ENCODE data around the gene SUPT3H. TPM values are rescaled to one million over a fixed set of nuclear protein-coding genes. Genes with fewer than 3 reads are reported as not detected.

The SUPT3H gene
- total RNA-seq, 1 donor from 2014 or later: 16.0 TPM

DNA sequence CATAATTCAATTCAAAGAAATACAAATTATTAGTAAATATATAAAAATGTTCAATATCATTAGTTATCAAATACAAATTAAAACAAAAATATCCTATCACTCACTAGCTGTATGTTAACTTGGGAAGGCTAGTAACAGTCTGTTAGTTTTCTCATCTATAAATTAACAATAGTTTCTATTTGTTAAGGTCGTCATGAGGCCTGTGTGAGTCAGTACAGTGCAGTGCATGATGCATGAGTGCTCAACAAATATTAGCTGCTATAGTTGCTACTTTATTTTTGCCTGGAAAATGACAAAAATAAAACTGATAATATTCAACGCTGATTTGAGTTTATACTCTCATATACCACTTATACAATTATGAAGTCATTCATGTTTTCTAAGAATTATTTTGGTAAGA is 451.2 kb downstream of the SUPT3H start:
- Mint-ChIP-seq H3K4me3 (ENCODE audit: unreplicated experiment) (no peak overlapping the region), H3K27ac (ENCODE audit: unreplicated experiment) (no peak overlapping the region), H3K9me3 (ENCODE audit: unreplicated experiment) (no peaks in the 10 kb centered on the region), H3K27me3 (ENCODE audit: unreplicated experiment) (no peaks in the 10 kb centered on the region), H3K36me3 (ENCODE audit: unreplicated experiment) (no peaks in the 10 kb centered on the region), H3K4me1 (ENCODE audit: low read depth, unreplicated experiment) (peaks cover 3% of the 10 kb centered on the region)
- no peak for DNase-seq
- TF ChIP-seq, protein P1, sequence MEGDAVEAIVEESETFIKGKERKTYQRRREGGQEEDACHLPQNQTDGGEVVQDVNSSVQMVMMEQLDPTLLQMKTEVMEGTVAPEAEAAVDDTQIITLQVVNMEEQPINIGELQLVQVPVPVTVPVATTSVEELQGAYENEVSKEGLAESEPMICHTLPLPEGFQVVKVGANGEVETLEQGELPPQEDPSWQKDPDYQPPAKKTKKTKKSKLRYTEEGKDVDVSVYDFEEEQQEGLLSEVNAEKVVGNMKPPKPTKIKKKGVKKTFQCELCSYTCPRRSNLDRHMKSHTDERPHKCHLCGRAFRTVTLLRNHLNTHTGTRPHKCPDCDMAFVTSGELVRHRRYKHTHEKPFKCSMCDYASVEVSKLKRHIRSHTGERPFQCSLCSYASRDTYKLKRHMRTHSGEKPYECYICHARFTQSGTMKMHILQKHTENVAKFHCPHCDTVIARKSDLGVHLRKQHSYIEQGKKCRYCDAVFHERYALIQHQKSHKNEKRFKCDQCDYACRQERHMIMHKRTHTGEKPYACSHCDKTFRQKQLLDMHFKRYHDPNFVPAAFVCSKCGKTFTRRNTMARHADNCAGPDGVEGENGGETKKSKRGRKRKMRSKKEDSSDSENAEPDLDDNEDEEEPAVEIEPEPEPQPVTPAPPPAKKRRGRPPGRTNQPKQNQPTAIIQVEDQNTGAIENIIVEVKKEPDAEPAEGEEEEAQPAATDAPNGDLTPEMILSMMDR (IDR thresholded peaks at IDR 0.05; ENCODE audit: partially characterized antibody, unreplicated experiment): no peak

DNA sequence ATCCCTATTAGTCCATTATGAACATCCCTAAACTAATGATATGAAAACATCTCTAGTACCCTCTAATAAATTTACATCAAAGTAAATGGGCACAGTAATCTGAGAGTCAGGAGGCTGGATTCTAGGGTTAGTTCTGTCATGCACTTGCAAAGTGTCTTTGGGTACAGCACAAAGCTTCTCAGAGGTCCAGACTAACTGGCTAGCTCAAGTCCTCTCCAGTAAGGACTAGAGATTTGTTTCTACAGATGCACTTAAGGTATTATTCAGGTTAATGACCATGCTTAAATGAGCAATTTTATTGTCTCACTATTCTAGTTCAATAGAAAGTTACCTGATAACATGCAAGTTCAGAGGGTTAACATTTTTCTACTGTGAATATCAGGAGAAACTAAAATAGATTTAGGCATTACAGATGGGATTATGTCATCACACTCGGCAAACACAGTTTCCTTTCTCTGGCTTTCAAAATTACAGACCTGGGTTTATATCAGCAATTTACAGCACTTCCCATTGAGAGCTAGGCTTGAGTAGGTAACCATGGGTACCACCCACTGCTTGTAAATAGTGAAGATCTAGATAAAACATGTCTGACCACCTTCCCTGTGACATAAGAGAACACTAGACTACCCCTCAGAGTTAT is 452.5 kb downstream of the SUPT3H start:
- Mint-ChIP-seq H3K4me1 (ENCODE audit: low read depth, unreplicated experiment) (peaks cover 4% of the 10 kb centered on the region), H3K36me3 (ENCODE audit: unreplicated experiment) (no peaks in the 10 kb centered on the region), H3K27me3 (ENCODE audit: unreplicated experiment) (no peaks in the 10 kb centered on the region), H3K4me3 (ENCODE audit: unreplicated experiment) (no peak overlapping the region), H3K27ac (ENCODE audit: unreplicated experiment) (no peak overlapping the region), H3K9me3 (ENCODE audit: unreplicated experiment) (no peaks in the 10 kb centered on the region)
- TF ChIP-seq, protein P1 (IDR thresholded peaks at IDR 0.05; ENCODE audit: partially characterized antibody, unreplicated experiment): no peak
- no peak for DNase-seq

DNA sequence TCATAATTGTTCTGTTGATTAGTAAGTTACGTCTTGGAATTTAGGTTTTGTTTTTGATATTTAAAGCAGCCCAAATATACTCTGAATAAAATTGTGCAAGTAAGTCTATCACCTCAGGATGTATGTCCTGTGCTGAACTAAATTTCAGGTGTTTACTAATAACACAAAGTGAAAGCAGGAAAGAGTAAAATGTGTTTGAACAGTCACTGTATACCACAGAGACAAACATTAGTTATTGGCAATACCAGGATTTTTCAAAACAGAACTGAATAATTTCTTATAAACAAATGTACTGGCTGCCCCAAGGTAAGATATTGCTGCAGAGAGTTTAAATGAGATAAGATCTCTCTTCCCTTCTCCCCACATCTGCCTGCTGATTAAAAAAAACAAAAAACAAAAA is 454.3 kb downstream of the SUPT3H start:
- Mint-ChIP-seq H3K4me1 (ENCODE audit: low read depth, unreplicated experiment) (peaks cover 4% of the 10 kb centered on the region), H3K36me3 (ENCODE audit: unreplicated experiment) (no peaks in the 10 kb centered on the region), H3K27ac (ENCODE audit: unreplicated experiment) (no peak overlapping the region), H3K9me3 (ENCODE audit: unreplicated experiment) (no peaks in the 10 kb centered on the region), H3K4me3 (ENCODE audit: unreplicated experiment) (no peak overlapping the region), H3K27me3 (ENCODE audit: unreplicated experiment) (no peaks in the 10 kb centered on the region)
- DNase-seq: no peak
- TF ChIP-seq, protein P1 (IDR thresholded peaks at IDR 0.05; ENCODE audit: partially characterized antibody, unreplicated experiment): no peak

DNA sequence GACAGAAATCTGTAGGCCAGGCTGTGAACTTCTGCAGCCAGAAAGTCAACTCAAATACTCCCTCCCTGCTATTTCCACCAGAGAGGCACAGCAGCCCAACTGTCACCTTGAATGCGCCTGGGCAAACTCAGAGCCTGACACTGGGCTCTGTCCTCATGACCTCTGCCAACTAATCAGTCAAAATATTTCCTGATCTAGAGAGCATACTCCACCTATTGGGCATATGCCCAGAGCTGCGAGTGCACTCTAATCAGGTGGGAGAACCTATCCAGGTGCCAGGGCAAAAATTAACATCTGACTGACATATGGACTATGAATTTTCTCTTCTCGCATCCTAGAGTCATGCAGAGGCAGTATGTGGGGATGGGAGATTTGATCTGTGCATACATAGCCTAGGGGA is 455.9 kb downstream of the SUPT3H start:
- TF ChIP-seq, protein P1 (IDR thresholded peaks at IDR 0.05; ENCODE audit: partially characterized antibody, unreplicated experiment): no peak
- H3K27ac Mint-ChIP-seq (ENCODE audit: unreplicated experiment): no peak overlapping the region
- no peak overlapping the region for H3K4me3 Mint-ChIP-seq (ENCODE audit: unreplicated experiment)
- H3K36me3 Mint-ChIP-seq (ENCODE audit: unreplicated experiment): no peaks in the 10 kb centered on the region
- DNase-seq: no peak
- peaks cover 4% of the 10 kb centered on the region for H3K4me1 Mint-ChIP-seq (ENCODE audit: low read depth, unreplicated experiment)
- H3K27me3 Mint-ChIP-seq (ENCODE audit: unreplicated experiment): no peaks in the 10 kb centered on the region
- H3K9me3 Mint-ChIP-seq (ENCODE audit: unreplicated experiment): no peaks in the 10 kb centered on the region

DNA sequence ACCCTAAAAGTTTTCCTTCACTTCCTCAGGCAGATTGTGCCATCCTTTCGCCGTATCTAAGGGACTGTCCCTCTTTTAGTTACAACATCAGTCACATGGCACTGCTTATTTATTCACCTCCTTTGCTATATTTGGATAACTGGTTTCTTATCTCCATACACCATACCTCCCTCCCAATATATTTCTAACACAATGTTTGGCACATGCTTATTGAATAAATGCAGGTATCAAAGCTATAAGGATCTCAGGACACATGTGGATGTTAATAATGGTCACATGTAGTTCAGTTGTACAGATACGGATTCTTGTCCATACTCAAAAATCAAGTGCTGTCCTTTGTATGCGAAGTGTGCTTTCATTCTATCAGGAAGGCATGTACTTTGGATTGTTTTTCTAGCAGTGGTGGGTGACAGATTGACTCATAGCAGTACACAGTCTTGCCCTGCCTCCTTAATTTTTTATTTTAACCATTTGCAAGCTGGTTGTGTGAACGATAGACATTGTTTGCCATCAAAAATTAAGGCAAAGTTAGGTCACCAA is 456.7 kb downstream of the SUPT3H start:
- DNase-seq: no peak
- H3K4me1 Mint-ChIP-seq (ENCODE audit: low read depth, unreplicated experiment): peaks cover 4% of the 10 kb centered on the region
- no peaks in the 10 kb centered on the region for H3K36me3 Mint-ChIP-seq (ENCODE audit: unreplicated experiment)
- TF ChIP-seq, protein P1 (IDR thresholded peaks at IDR 0.05; ENCODE audit: partially characterized antibody, unreplicated experiment): no peak
- H3K27me3 Mint-ChIP-seq (ENCODE audit: unreplicated experiment): no peaks in the 10 kb centered on the region
- H3K4me3 Mint-ChIP-seq (ENCODE audit: unreplicated experiment): no peak overlapping the region
- no peak overlapping the region for H3K27ac Mint-ChIP-seq (ENCODE audit: unreplicated experiment)
- no peaks in the 10 kb centered on the region for H3K9me3 Mint-ChIP-seq (ENCODE audit: unreplicated experiment)
